Hypothalamus (tissue), 51 donors: ENCODE data around the gene TMEM119.
"Not testable (repeated sequence)": the region's sequence is repeated elsewhere in the genome, so short reads cannot be mapped to it uniquely, and the experiment has no call there.

Experiments used
- DNase-seq, 51 donors: peaks; one replicate each; lab custom pipeline; 2025; lab: John Stamatoyannopoulos, UW

Gene TMEM119

DNA sequence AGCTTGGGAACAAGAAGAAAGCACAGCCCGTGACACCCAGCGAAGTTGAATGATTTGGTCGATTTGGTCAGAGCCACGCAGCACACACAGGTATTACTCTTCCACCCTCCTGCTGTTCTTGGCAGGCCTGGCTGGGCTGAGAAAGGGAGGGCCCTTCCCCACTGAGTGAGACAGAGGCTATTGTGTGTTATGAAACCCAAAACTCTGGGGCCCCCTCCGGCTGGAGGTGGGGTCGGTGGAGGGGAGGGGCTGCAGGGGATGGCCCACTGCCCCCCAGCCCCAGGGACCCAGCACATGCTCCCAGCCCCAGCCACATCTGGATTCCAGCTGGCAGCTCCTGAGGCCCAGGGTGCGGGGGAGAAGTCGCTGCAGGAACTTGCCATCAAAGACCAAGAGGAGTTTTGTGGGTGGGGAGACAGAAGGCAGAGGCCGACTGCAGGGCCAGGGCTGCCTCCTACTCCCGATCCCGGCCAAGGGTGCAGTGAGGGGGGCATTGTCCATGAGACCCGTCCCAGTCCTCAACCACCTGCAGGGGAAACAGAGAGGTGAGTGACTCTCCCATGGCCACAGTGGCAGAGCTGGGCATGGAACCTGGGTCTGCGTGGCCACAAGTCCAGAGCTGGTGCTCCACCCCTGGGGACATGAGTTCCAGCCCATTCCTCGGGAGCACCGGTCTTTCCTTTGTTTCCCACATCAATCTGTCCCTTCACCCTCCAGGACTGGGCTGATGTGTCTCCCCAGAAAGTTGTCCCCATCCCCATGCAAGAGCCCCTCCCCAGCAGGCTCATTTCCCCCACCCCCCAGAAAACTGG lies 8.7 kb downstream of the TMEM119 start:
- peak in 1 of 51 donors; percentile 9 for DNase-seq

DNA sequence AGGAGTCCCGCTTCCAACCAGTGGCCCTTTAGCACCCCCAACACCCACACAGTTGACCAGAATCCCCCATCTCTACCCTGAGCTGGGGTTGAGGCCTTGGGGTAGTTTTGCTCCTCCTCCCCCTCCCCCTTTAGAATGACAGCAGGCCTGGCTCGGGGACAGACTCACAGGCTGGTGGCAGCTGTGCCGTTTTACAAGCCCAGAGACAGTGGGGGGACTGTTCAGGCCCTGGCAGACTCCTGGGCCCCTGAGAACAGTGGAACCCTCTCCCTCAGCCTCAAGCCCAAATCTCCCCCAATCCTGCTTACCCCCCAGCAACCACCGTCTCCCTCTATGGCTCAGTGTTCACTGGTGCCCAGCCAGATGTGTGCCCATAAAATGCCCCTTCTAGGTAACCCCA lies 10.1 kb downstream of the TMEM119 start:
- DNase-seq: peak in 28 of 51 donors; percentile 7 to 72 (median 43)

DNA sequence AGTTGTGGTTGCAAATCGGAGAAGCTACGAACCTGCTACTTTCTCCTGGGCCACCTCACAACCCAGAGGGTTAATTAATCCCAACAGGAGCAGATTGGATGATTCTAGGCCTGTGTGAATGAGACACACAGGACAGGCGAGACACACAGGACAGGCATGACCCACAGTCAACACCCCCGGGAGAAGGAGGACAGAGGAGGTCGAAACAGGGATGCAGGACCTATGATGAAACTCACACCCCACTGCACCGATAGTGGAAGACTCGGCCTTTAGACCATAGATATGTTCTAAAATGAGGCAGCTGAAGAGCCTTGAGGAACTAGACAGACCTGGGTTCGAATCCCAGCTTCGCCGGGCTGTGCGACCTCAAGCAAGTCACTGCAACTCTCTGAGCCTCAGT lies 11.6 kb downstream of the TMEM119 start:
- no peak for DNase-seq

DNA sequence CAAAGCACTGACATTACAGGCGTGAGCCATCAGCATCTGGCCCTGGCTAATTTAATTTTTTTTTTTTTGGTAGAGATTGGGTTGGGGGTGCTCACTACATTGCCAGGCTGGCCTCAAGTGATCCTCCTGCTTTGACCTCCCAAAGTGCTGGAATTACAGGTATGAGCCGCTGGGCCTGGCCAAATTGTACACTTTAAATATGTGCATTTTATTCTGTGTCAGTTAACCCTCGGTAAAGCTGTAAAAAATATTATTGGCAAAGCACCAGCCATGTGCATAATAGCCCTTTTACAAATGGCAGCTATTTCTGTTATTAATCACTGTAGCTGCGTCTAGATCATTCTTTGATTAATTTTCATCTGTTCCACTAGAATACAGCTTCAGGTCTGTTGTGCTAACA lies 12.0 kb downstream of the TMEM119 start:
- no peak for DNase-seq

DNA sequence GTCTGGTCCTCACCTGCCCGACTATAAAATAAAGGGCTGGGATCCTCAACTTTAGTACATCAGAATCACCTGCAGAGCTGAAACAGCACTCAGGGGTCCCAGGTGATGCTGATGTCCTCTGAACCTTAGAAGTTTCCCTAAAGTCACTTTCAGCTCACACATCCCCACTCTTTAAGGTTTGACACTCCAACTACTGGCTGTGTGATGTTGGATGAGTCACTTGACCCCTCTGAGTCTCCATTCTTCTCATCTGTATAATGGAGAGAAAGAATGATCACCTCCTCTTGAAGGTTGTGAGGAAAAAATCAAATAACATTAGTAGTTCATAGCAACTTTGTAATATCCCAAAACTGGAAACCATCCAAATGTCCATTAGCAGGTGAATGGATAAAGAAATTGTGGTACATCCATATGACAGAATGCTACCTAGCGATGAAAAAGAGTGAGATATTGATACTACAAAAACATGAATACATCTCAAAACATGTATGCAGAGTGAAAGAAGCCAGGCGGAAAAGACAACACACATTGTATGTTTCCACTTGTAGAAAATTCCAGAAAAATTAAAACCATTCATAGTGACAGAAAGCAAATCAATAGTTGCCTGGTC lies 13.3 kb downstream of the TMEM119 start:
- no peak for DNase-seq

DNA sequence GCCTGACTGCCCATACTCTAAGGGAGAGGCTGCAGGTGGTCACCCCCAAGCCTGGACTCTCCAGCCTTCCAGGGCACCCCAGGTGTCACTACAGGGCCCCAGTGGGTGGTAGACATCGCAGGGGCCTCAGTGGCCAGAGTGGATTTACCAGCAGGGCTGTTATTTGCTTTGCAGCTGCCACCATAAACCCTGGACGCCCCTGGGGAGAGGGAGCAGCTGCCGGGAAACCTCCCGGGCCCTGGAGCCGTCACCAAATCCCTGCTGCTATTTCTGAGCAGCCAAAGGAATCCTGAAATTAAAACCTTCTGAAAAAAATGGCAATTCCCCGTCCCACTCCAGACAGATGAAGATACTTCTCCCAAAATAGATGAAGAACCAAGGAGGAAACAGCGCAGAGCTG lies 13.9 kb downstream of the TMEM119 start:
- DNase-seq: no peak

DNA sequence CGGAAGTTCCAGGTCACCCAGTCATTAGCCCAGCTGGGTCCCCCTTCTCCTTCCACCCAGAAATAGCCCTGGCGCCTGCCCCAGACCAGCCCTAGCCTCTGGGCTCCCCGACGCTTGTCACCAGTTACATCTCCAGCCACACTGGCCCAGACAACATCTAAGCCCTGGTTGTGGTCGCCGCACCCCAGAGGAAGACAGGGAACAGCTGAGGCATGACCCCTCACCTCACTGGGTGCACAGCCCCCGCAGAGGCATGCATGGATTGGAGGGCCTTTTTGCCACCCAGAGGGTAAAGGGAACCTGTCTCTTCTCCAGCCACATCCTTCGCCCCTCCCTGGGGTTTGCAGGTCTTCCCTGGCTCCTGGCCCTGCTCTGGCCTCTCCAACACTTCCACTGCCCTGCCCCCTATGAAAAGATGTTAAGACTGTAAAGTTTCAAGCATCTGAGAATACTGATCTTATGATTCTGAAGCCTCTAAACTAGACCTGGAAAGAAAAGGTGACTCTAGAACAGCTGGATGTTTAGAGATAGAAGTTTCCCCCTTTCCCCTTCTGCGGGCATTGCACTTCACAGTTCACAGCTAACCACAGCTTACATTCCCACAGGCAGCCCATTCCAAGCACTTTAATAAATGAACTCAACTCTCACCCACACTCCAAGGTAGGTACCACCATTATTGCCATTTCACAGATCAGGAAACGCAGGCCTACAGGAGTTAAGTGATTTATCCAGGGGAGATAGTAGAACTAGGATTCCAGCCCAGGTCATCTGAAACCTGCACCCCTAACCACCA lies 14.7 kb downstream of the TMEM119 start:
- no peak for DNase-seq

DNA sequence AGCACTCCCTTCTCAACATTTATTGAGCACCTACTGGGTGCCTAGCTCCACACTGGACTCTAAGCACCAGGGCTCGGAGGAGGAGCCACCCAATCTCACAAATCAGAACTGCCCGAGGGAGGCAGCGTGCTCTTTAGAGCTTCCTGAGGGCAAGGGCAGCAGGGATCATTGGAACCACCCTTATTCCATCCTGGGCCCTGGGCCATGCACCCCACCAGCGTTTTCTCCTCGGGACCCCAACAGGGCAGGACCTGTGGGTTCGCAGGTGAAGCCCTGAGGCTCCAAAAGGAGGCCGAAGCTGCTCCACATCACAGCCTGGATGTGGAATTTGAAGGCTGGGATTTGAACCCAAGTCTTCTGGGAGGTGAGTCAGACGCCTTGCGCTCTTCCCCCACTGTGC lies 15.4 kb downstream of the TMEM119 start:
- no peak for DNase-seq

DNA sequence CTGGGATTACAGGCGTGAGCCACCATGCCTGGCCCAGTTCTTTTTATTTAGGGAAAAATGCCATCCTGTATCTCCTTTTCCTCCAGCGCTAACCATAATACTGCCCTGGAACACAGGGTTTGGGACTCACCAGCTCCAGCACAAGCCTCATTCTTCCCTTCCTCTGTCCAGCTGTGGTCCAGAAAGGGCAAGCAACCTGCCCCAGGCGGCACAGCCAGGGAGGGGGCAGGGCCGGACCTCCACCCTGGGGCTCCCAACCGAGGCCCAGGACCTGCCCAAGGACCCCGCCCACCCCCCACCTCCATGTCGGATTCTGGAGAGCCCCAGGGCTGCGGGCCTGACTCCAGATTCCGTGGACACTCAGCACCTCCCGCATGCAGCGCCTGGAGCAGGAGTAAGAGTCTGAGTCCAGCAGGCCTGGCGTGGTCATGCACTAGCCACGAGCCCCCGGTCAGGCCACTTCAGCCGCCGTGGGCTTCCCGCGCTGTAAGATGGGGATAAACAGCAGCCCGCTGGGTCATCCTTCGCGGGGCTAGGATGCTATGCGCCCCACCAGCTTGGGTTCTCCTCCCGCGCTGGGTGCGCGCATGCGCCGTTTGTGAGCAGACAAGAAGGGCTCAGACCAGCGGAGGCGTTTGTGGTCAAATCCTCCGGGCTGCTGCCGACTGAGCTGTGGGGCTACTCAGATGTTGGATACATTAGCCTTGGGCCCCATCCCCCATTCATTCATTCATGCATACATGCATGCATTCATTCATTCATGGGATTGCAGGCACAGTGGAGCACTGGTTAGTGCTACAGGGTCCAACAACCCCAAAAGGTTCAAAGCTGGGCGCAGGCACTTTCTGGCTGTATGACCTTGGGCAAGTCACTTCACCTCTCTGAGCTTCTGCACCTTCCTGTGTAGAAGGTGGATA lies 16.3 kb downstream of the TMEM119 start:
- peak in 1 of 51 donors; percentile 28 for DNase-seq

DNA sequence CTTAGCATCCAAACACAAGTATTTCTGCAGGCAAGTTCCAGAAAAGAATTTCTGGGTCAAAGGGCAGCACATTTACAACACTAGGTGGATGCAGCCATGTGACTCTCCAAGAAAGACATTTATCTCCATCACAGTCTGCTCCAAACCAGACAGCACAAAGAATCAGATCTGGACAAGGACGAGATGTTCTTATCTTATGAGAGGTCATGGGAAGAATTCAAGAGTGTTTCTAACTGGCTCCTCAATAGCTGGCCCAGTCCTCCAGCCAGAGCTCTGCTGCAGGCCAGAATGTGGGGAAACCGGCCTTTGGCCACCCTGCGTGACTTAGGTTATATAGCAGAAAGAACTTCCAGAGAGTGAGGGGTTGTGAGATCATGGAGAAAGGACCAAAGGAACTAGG lies 17.4 kb downstream of the TMEM119 start:
- DNase-seq: no peak

DNA sequence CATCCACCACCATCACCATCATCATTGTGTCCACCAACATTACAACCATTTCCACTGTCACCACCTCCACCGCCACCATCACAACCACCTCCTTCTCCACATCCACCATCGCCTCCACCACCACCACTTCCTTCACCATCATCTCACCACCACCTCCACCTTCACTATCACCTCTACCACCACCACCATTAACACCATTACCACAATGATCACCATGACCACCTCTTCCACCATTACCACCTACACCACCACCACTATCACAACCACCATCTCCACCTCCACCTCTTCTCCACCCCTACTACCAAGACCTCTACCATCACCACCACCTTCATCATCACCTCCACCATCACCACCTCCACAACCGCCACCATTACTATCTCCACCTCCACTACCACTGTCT lies 19.1 kb downstream of the TMEM119 start:
- DNase-seq: no peak

DNA sequence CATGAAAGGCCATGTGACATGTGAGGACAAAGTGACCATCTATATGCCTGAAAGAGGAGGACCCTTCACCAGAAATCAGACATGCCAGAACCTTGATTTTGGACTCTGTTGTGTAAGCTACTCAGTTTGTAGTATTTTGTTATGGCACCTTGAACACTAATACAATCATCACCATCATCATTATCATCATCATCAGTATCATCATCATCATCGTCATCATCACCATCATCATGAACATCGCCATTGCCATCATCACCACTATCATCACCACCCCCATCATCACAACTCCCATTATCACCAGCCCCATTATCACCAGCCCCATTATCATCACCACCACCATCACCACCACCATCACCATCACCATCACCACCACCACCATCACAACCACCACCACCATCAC lies 19.6 kb downstream of the TMEM119 start:
- no peak for DNase-seq

DNA sequence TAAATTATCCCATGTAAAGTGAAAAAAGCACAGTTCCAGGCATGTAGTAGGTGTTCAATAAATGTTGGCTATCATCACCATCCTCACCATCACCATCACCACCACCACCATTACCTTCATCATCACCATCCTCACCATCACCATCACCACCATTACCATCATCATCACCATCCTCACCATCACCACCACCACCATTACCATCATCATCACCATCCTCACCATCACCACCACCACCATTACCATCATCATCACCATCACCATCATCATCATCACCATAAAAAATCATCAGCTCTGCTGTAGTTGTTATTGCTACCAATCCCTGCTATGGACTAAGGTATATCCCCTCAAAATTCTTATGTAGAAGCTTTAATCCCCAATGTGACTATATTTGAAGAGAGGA lies 20.4 kb downstream of the TMEM119 start:
- no peak for DNase-seq

DNA sequence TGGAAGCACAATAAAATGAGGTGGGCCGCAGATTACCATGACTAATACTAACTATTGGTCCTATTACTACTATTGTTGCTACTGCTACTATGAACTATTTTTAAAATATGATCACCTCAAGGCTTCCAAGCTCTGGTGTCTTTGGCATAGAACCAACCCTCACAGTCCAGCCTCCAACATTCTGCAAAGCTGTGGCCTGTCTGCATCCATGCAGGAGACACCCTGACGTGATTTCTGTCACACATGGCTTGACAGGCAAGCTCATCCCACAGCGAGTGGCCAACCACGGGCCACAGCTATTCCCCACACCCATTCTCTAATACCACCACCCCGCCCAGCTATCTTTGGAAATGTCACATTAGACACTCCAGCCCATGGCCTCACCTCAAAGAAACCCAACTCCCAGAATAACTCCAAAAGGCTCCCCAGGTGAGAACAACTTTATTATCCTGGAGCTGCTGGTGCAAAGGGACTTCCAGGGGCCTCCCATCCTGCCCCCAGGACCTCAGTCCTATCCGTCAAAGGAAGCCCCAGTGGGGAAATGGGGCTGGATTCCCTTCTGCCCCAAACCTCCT lies 21.1 kb downstream of the TMEM119 start:
- no peak for DNase-seq

DNA sequence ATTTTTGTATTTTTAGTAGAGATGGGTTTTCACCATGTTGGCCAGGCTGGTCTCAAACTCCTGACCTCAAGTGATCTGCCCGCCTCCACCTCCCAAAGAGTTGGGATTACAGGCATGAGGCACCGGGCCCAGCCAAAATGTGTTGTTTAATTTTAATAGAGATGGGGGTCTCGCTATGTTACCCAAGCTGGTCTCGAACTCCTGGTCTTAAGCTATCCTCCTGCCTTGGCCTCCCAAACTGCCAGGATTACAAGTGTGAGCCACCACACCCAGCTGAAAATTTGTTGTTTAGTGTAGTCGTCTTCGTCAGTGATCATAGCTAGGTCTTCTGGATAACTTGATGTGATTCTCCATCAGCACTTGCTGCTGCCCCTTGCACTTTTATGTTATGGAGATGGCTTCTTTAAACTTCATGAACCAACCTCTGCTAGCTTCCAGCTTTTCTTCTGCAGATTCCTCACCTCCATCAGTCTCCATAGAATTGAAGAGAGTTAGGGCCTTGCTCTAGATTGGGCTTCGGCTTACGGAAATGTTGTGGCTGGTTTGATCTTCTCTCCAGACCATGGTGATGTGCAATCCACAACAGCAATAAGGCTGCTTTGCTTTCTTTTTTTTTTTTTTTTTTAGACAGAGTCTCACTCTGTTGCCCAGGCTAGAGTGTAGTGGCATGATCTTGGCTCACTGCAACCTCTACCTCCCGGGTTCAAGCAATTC lies 22.5 kb downstream of the TMEM119 start:
- DNase-seq: no peak

DNA sequence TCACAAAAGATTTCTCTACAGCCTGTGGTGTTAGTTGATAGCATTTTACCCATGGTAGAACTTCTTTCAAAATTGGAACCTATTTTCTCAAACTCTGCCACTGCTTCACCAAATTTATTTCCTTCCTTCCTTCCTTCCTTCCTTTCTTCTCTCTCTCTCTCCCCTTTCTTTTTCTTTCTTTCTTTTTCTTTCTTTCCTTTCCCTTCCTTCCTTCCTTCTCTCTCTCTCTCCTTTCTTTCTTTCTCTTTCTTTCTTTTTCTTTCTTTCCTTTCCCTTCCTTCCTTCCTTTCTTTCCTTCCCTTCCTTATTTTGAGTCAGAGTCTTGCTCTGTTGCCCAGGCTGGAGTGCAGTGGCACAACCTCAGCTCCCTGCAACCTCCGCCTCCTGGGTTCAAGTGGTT lies 23.6 kb downstream of the TMEM119 start:
- DNase-seq: not testable (repeated sequence)

DNA sequence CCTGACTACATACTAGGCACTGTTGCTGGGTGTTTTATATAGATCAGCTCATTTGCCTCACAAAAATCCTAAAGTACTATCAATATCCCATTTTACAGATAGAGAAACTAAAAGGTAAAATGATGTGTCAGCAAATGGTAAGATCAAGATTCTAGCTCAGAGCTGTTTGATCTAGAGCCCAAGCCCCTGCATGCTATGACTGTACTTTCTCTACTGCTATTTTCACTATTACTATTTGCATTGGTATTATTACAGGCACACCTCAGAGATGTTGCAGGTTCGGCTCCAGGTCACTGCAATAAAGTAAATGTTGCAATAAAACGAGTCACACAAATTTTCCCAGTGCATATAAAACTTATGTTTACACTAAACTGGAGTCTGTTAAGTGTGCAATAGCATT lies 24.6 kb downstream of the TMEM119 start:
- no peak for DNase-seq

DNA sequence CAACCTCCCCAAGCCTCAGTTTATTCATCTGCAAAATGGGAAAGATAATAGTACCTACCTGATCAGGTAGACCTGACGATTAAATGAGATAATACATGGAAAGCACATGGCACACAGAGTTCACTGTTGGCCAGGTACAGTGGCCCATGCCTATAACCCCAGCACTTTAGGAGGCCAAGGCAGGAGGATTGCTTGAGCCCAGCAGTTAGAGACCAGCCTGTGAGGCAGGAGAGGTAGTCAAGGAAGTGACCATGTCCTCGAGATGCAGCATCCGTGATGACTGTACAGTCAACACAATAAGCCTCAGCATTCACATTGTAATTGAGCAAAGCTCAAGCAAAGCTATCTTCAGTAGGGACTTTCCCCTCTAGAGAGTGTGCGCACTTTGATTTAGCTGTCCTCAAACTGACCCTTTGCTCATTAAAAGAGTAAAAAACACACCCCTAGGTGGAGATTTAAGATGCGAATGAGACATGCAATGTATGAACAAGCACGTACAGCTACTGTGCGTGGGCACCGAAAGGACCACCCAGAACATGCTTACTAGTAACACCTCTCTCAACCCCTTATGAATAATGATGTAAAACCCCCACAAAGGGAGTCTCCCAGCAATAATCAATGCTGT lies 25.6 kb downstream of the TMEM119 start:
- DNase-seq: no peak

DNA sequence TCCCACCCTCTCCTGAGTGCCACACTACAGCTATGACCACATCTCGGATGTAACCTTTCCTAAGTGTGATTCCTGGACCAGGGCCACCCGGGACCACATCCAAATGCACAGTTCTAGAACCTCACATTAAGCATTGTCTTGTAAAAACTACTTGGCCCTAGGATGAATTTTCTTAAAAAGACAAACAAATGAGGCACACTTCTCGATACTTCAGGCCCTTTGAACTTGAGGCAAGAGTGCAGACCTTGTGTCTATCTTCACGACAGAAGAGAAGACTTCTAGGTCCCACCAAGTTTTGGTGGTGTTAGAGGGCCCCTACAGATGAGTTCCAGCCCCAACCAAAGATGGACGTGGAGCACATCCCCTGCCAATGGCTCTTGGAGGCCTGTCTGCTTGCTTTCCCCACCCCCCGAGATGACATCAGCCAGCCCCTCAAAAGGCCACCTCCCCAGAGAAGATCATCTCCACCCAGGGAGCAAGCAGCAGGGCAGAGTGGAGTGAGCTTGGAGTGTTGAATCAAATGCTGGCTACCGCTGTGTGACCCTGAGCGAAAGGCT lies 26.2 kb downstream of the TMEM119 start:
- no peak for DNase-seq
